Skeletal muscle cell (primary cell): ENCODE results near the gene KLK8.
"Not testable (repeated sequence)": the region's sequence is repeated elsewhere in the genome, so short reads cannot be mapped to it uniquely, and the experiment has no call there.

Source experiments
- DNase-seq: peaks from one replicate; pipeline ENCODE4 v3.0.0-alpha.2; 2010; ENCODE audit warnings: low read depth
- H3K4me3 ChIP-seq: 2 replicates; pipeline ENCODE4 v1.5.1; 2011; ENCODE audit warnings: low read depth, mild to moderate bottlenecking, control low read depth, low read length, moderate library complexity

KLK8 gene

GRCh38 chr19:50994129-50994528 is 7.3 kb downstream of the KLK8 start:
- H3K4me3 ChIP-seq: no peak overlapping the region
- DNase-seq: no peak

- no peak for DNase-seq
- no peak overlapping the region for H3K4me3 ChIP-seq
These were observed 8.8 kb downstream of the KLK8 start for GRCh38 chr19:50992666-50993035.

GRCh38 chr19:50984416-50984815 is 17.0 kb downstream of the KLK8 start:
- not testable (repeated sequence) for DNase-seq, H3K4me3 ChIP-seq

- no peak within 1 kb of the TSS for H3K4me3 ChIP-seq
These were observed 17.6 kb downstream of the KLK8 start, which contains the start of gene KLK7 for GRCh38 chr19:50983625-50984292. Gene KLK7 (minus strand): TSS chr19:50983917. CDS start chr19:50982399, 1,518 bp downstream.

GRCh38 chr19:50982186-50982585 is 19.2 kb downstream of the KLK8 start:
- DNase-seq: no peak
- H3K4me3 ChIP-seq: no peak overlapping the region

More at GRCh38 chr19:50983625-50984292, 17.6 kb downstream of the KLK8 start, which contains the start of gene KLK7:
- no peak for DNase-seq

GRCh38 chr19:50981587-50982146 is 19.7 kb downstream of the KLK8 start:
- no peak overlapping the region for H3K4me3 ChIP-seq
- no peak for DNase-seq

- no peak for DNase-seq
- H3K4me3 ChIP-seq: no peak overlapping the region
These were observed 21.2 kb downstream of the KLK8 start for GRCh38 chr19:50980208-50980607.

GRCh38 chr19:50979758-50980157 is 21.6 kb downstream of the KLK8 start:
- H3K4me3 ChIP-seq: no peak overlapping the region
- no peak for DNase-seq

- no peak for DNase-seq
- no peak overlapping the region for H3K4me3 ChIP-seq
These were observed 22.5 kb downstream of the KLK8 start for GRCh38 chr19:50978772-50979390.

- no peak for DNase-seq
- H3K4me3 ChIP-seq: no peak overlapping the region
These were observed 23.8 kb downstream of the KLK8 start for GRCh38 chr19:50977626-50978025.

- no peak overlapping the region for H3K4me3 ChIP-seq
- no peak for DNase-seq
These were observed 25.6 kb downstream of the KLK8 start for GRCh38 chr19:50975766-50976165.

GRCh38 chr19:50974702-50975556 is 26.5 kb downstream of the KLK8 start:
- H3K4me3 ChIP-seq: no peak overlapping the region
- DNase-seq: no peak

- no peak for DNase-seq
These were observed 28.5 kb downstream of the KLK8 start for GRCh38 chr19:50972795-50973376.

GRCh38 chr19:50969810-50970209 is 31.6 kb downstream of the KLK8 start:
- H3K4me3 ChIP-seq, DNase-seq: not testable (repeated sequence)

More at GRCh38 chr19:50972795-50973376, 28.5 kb downstream of the KLK8 start:
- no peak overlapping the region for H3K4me3 ChIP-seq

GRCh38 chr19:50969413-50969760 is 32.0 kb downstream of the KLK8 start, which contains the start of gene KLK6:
Gene KLK6 (minus strand): TSS chr19:50969591. CDS start chr19:50968104, 1,487 bp downstream.
- H3K4me3 ChIP-seq: no peak within 1 kb of the TSS
- DNase-seq: no peak

GRCh38 chr19:50968716-50969412 is 32.5 kb downstream of the KLK8 start:
- H3K4me3 ChIP-seq: no peak overlapping the region
- no peak for DNase-seq

GRCh38 chr19:50967929-50968715 is 33.3 kb downstream of the KLK8 start:
- DNase-seq: no peak

GRCh38 chr19:50964266-50964665 is 37.1 kb downstream of the KLK8 start:
- no peak for DNase-seq
- no peak overlapping the region for H3K4me3 ChIP-seq

More at GRCh38 chr19:50967929-50968715, 33.3 kb downstream of the KLK8 start:
- H3K4me3 ChIP-seq: no peak overlapping the region
